Panc1 (cell line): Measurements from ENCODE around the gene BTBD2. TPM values are rescaled to one million over a fixed set of nuclear protein-coding genes. Genes with fewer than 3 reads are reported as not detected.

Experiments
- ATAC-seq: fragments of 200-7000 bp; cut with Tn5 transposase; 2 replicates; pipeline ENCODE4 v1.9.1; 2020; ENCODE audit warnings: mild to moderate bottlenecking, moderate library complexity
- BruUV-seq: library from RNA; stranded (reverse); fragments of 400-500 nt; replicated peaks from 2 replicates; lab custom pipeline; 2021; lab: Mats Ljungman, UMichigan
- CTCF ChIA-PET: fragments of 300-600 bp; sonication (Branson Sonifier 250); formaldehyde crosslinking; loops from one replicate; lab custom pipeline; 2022; ENCODE audit warnings: antibody characterized with exemption; lab: Charles Lee
- POLR2A ChIA-PET: fragments of 300-600 bp; sonication (Branson Sonifier 250); formaldehyde crosslinking; loops from one replicate; lab custom pipeline; 2022; ENCODE audit warnings: antibody characterized with exemption; lab: Charles Lee
- DNase-seq: peaks from one replicate; pipeline ENCODE4 v3.0.0-alpha.2; 2010; ENCODE audit warnings: low read depth, low spot score
- H3K27ac ChIP-seq: 2 replicates; pipeline ENCODE4 v1.5.1; 2011; ENCODE audit warnings: mild to moderate bottlenecking, low read length, inconsistent platforms
- H3K27me3 ChIP-seq: fragments of 200-500 bp; sonication (Bioruptor generic); 2 replicates; pipeline ENCODE4 v1.6.0; 2014; ENCODE audit warnings: low read length, inconsistent platforms; ENCODE audit not compliant: control insufficient read depth, insufficient read depth
- H3K36me3 ChIP-seq: fragments of 200-500 bp; sonication (Bioruptor generic); 2 replicates; pipeline ENCODE4 v1.5.1; 2014; ENCODE audit warnings: inconsistent platforms, mild to moderate bottlenecking, low read length, moderate library complexity; ENCODE audit not compliant: control insufficient read depth, insufficient read depth
- H3K4me1 ChIP-seq: 2 replicates; pipeline ENCODE4 v1.5.1; 2011; ENCODE audit warnings: inconsistent platforms, mild to moderate bottlenecking, low read length, moderate library complexity; ENCODE audit not compliant: control insufficient read depth, insufficient read depth
- H3K4me3 ChIP-seq, 2 experiments: 2 replicates each; pipeline ENCODE4 v1.5.1; 2011 to 2012; ENCODE audit warnings: low read depth in 2 of 2, low read length in 2 of 2, mild to moderate bottlenecking in 2 of 2, inconsistent platforms in 1 of 2, moderate library complexity in 1 of 2
- H3K9me3 ChIP-seq: fragments of 200-500 bp; sonication (Bioruptor generic); 2 replicates; pipeline ENCODE4 v1.5.1; 2014; ENCODE audit warnings: low read depth, mild to moderate bottlenecking, inconsistent platforms, low read length, moderate library complexity; ENCODE audit not compliant: control insufficient read depth, insufficient read depth
- CTCF ChIP-seq: fragments of 450-650 bp; IDR thresholded peaks from 2 replicates; pipeline ENCODE4 v1.5.1; 2017; ENCODE audit warnings: mild to moderate bottlenecking
- POLR2AphosphoS5 ChIP-seq: IDR thresholded peaks from 2 replicates; pipeline ENCODE4 v1.6.1; 2012; ENCODE audit warnings: mild to moderate bottlenecking, low read depth, low read length, moderate library complexity
- REST ChIP-seq, 2 experiments: IDR thresholded peaks; 2 replicates each; pipeline ENCODE4 v1.6.1; 2011 to 2012; ENCODE audit warnings: low read depth in 2 of 2, control low read depth in 1 of 2, low read length in 1 of 2, mild to moderate bottlenecking in 1 of 2, moderate library complexity in 1 of 2; ENCODE audit not compliant: insufficient read depth in 1 of 2
- SIN3A ChIP-seq: IDR thresholded peaks from 2 replicates; pipeline ENCODE4 v1.6.1; 2012; ENCODE audit warnings: low read depth, mild to moderate bottlenecking, low read length, moderate library complexity, borderline replicate concordance; ENCODE audit not compliant: insufficient read depth
- TCF7L2 ChIP-seq: IDR thresholded peaks from 2 replicates; pipeline ENCODE4 v1.6.1; 2011; ENCODE audit warnings: mild to moderate bottlenecking, low read depth, low read length, inconsistent platforms
- in situ Hi-C: cut with HindIII; loops from 2 replicates; pipeline ENCODE4 v1.10.0; 2016; ENCODE audit warnings: low sequenced_read_pairs, low pct_unique_long_range_greater_than_20kb
- intact Hi-C: fragments of 100-400 bp; cut with micrococcal nuclease; formaldehyde crosslinking; loops from one replicate; pipeline ENCODE4 v1.10.0; 2022; ENCODE audit not compliant: unreplicated experiment
- total RNA-seq: library from RNA; stranded (reverse); gene quantifications from one replicate; pipeline ENCODE4 v1.2.1, GENCODE V29; 2021; ENCODE audit not compliant: unreplicated experiment

Gene BTBD2
- total RNA-seq, 1 experiment from 2014 or later, result 59.6 TPM

- TF ChIP-seq REST (IDR thresholded peaks at IDR 0.05; ENCODE audit: insufficient read depth in 1 of 2, low read depth in 2 of 2, low read length in 1 of 2) (no peak), SIN3A (no peak), POLR2AphosphoS5 (no peak), TCF7L2 (no peak), CTCF (no peak)
- Histone ChIP-seq H3K27ac (no peak overlapping the region), H3K9me3 (no peaks in the 10 kb centered on the region), H3K27me3 (no peaks in the 10 kb centered on the region), H3K4me3 (no peak overlapping the region), H3K36me3 (no peaks in the 10 kb centered on the region), H3K4me1 (no peaks in the 10 kb centered on the region)
- no TSS peak for BruUV-seq
- in situ Hi-C loops (no loop called here), intact Hi-C loops (no loop called here)
- ChIA-PET CTCF (no interaction called here), POLR2A (interaction anchor here (0.5 kb wide), 1 partner anchor 199 kb away, joined by 3 read pairs; no protein-coding TSS in a partner anchor)
- ATAC-seq (no peak), DNase-seq (no peak)
These were observed 55.5 kb downstream of the BTBD2 start for GRCh38 chr19:1959928-1960589.

GRCh38 chr19:1957562-1958248, 57.8 kb downstream of the BTBD2 start:
- Histone ChIP-seq H3K9me3 (no peaks in the 10 kb centered on the region), H3K4me3 (no peak overlapping the region), H3K27me3 (no peaks in the 10 kb centered on the region), H3K27ac (no peak overlapping the region), H3K36me3 (no peaks in the 10 kb centered on the region), H3K4me1 (no peaks in the 10 kb centered on the region)
- POLR2A ChIA-PET, result no interaction called here
- ATAC-seq, result no peak
- no peak for TF ChIP-seq REST (IDR thresholded peaks at IDR 0.05; ENCODE audit: insufficient read depth in 1 of 2, low read depth in 2 of 2, low read length in 1 of 2)
- no peak for TF ChIP-seq POLR2AphosphoS5
- no TSS peak for BruUV-seq
- CTCF ChIA-PET, result no interaction called here
- intact Hi-C loops, result no loop called here
- no peak for DNase-seq
- in situ Hi-C loops, result no loop called here
